SK-N-SH treated with all-trans-retinoic acid at 6 μM for 48 hours (cell line): ENCODE measurements around the gene ZNF423.

Source experiments
- ATAC-seq: fragments of 200-7000 bp; cut with Tn5 transposase; 3 replicates; pipeline ENCODE4 v1.9.1; 2020; ENCODE audit warnings: mild to moderate bottlenecking, moderate library complexity
- ARNTL ChIP-seq: fragments of 450-650 bp; formaldehyde crosslinking; IDR thresholded peaks from 2 replicates; pipeline ENCODE4 v1.5.0; 2020; ENCODE audit warnings: low read depth, mild to moderate bottlenecking, moderate library complexity, borderline replicate concordance
- BACH2 ChIP-seq: fragments of 250-450 bp; sonication (Bioruptor Pico); IDR thresholded peaks from 2 replicates; pipeline ENCODE4 v1.9.0; 2021; ENCODE audit warnings: mild to moderate bottlenecking, borderline replicate concordance
- CSDC2 ChIP-seq: fragments of 250-450 bp; sonication (Bioruptor Pico); IDR thresholded peaks from 2 replicates; pipeline ENCODE4 v1.5.0; 2020; ENCODE audit warnings: mild to moderate bottlenecking, moderate library complexity
- CSRNP3 ChIP-seq: fragments of 250-450 bp; sonication (Bioruptor Pico); IDR thresholded peaks from 2 replicates; pipeline ENCODE4 v1.5.1; 2021; ENCODE audit warnings: mild to moderate bottlenecking, moderate library complexity
- ESRRG ChIP-seq: fragments of 250-450 bp; sonication (Bioruptor Pico); IDR thresholded peaks from 2 replicates; pipeline ENCODE4 v1.6.1; 2021; ENCODE audit warnings: mild to moderate bottlenecking
- ISL1 ChIP-seq: fragments of 250-450 bp; sonication (Bioruptor Pico); IDR thresholded peaks from 2 replicates; pipeline ENCODE4 v2.1.2; 2022; ENCODE audit warnings: mild to moderate bottlenecking, moderate library complexity
- PATZ1 ChIP-seq: fragments of 250-450 bp; sonication (Bioruptor Pico); IDR thresholded peaks from 2 replicates; pipeline ENCODE4 v1.8.0; 2020; ENCODE audit warnings: mild to moderate bottlenecking, moderate library complexity, borderline replicate concordance
- POU6F1 ChIP-seq: fragments of 250-450 bp; sonication (Bioruptor Pico); IDR thresholded peaks from 2 replicates; pipeline ENCODE4 v1.8.0; 2021; ENCODE audit warnings: low read depth, mild to moderate bottlenecking, moderate library complexity, borderline replicate concordance
- PPARA ChIP-seq: fragments of 250-450 bp; sonication (Bioruptor Pico); IDR thresholded peaks from 2 replicates; pipeline ENCODE4 v1.5.0; 2020; ENCODE audit warnings: mild to moderate bottlenecking, borderline replicate concordance
- RARB ChIP-seq: fragments of 250-450 bp; sonication (Bioruptor Pico); IDR thresholded peaks from 2 replicates; pipeline ENCODE4 v1.8.0; 2021; ENCODE audit warnings: mild to moderate bottlenecking, moderate library complexity
- SNAI2 ChIP-seq: fragments of 250-450 bp; sonication (Bioruptor Pico); IDR thresholded peaks from 2 replicates; pipeline ENCODE4 v1.5.0; 2020; ENCODE audit warnings: mild to moderate bottlenecking, moderate library complexity
- TCF4 ChIP-seq: fragments of 250-450 bp; sonication (Bioruptor Pico); IDR thresholded peaks from 2 replicates; pipeline ENCODE4 v1.8.0; 2021; ENCODE audit warnings: mild to moderate bottlenecking, moderate library complexity, borderline replicate concordance
- TOX ChIP-seq: fragments of 250-450 bp; sonication (Bioruptor Pico); IDR thresholded peaks from 2 replicates; pipeline ENCODE4 v1.8.0; 2021; ENCODE audit warnings: mild to moderate bottlenecking, moderate library complexity, borderline replicate concordance
- TSHZ2 ChIP-seq: fragments of 250-450 bp; sonication (Bioruptor Pico); IDR thresholded peaks from 2 replicates; pipeline ENCODE4 v1.5.0; 2020; ENCODE audit warnings: mild to moderate bottlenecking, moderate library complexity
- ZC3H10 ChIP-seq: fragments of 250-450 bp; sonication (Bioruptor Pico); IDR thresholded peaks from 2 replicates; pipeline ENCODE4 v1.5.1; 2021; ENCODE audit warnings: mild to moderate bottlenecking, moderate library complexity
- ZFP3 ChIP-seq: fragments of 250-450 bp; sonication (Bioruptor Pico); IDR thresholded peaks from 2 replicates; pipeline ENCODE4 v1.5.0; 2020; ENCODE audit warnings: mild to moderate bottlenecking, moderate library complexity
- ZFP30 ChIP-seq: fragments of 450-650 bp; formaldehyde crosslinking; IDR thresholded peaks from 2 replicates; pipeline ENCODE4 v1.5.0; 2022; ENCODE audit warnings: mild to moderate bottlenecking, moderate library complexity
- ZNF565 ChIP-seq: fragments of 450-650 bp; formaldehyde crosslinking; conservative IDR thresholded peaks from 2 replicates; pipeline ENCODE4 v1.5.0; 2020; ENCODE audit warnings: low read depth, mild to moderate bottlenecking, moderate library complexity
- ZNF70 ChIP-seq: fragments of 450-650 bp; formaldehyde crosslinking; IDR thresholded peaks from 2 replicates; pipeline ENCODE4 v1.5.0; 2020; ENCODE audit warnings: mild to moderate bottlenecking, moderate library complexity
- ZNF8 ChIP-seq: fragments of 450-650 bp; formaldehyde crosslinking; IDR thresholded peaks from 2 replicates; pipeline ENCODE4 v1.5.0; 2020; ENCODE audit warnings: mild to moderate bottlenecking, moderate library complexity

The ZNF423 gene

GRCh38 chr16:49684696-49685095 is 171.2 kb downstream of the ZNF423 start:
- no peak for TF ChIP-seq ESRRG (CRISPR knock-in tag)
- no peak for TF ChIP-seq ZC3H10 (CRISPR knock-in tag)
- TF ChIP-seq POU6F1 (CRISPR knock-in tag) = no peak
- ATAC-seq = no peak

GRCh38 chr16:49682577-49683165 is 173.2 kb downstream of the ZNF423 start:
- no peak for TF ChIP-seq ZC3H10 (CRISPR knock-in tag)
- TF ChIP-seq CSDC2 (CRISPR knock-in tag) = no peak
- TF ChIP-seq POU6F1 (CRISPR knock-in tag) = no peak
- TF ChIP-seq SNAI2 = no peak
- TF ChIP-seq ESRRG (CRISPR knock-in tag) = no peak
- TF ChIP-seq PPARA = no peak
- no peak for TF ChIP-seq ZNF565 (CRISPR knock-in tag)
- no peak for TF ChIP-seq ZNF8 (CRISPR knock-in tag)
- no peak for TF ChIP-seq ARNTL (CRISPR knock-in tag)
- no peak for TF ChIP-seq BACH2 (CRISPR knock-in tag)
- TF ChIP-seq ZFP3 (CRISPR knock-in tag) = no peak
- TF ChIP-seq ZNF70 (CRISPR knock-in tag) = no peak
- no peak for TF ChIP-seq TSHZ2 (CRISPR knock-in tag)
- no peak for TF ChIP-seq ISL1 (CRISPR knock-in tag)
- no peak for TF ChIP-seq CSRNP3 (CRISPR knock-in tag)
- no peak for ATAC-seq

- no peak for ATAC-seq
- TF ChIP-seq RARB (CRISPR knock-in tag) (no peak), ZNF70 (CRISPR knock-in tag) (no peak), PPARA (no peak), ESRRG (CRISPR knock-in tag) (no peak), TOX (CRISPR knock-in tag) (no peak), POU6F1 (CRISPR knock-in tag) (no peak), ZFP30 (CRISPR knock-in tag) (no peak), SNAI2 (no peak), TCF4 (CRISPR knock-in tag) (no peak), CSDC2 (CRISPR knock-in tag) (no peak), ARNTL (CRISPR knock-in tag) (no peak), TSHZ2 (CRISPR knock-in tag) (no peak), PATZ1 (CRISPR knock-in tag) (no peak)
These were observed 174.6 kb downstream of the ZNF423 start for GRCh38 chr16:49681217-49681883.
